ENCODE results near the gene PKDCC.

PKDCC gene

DNA sequence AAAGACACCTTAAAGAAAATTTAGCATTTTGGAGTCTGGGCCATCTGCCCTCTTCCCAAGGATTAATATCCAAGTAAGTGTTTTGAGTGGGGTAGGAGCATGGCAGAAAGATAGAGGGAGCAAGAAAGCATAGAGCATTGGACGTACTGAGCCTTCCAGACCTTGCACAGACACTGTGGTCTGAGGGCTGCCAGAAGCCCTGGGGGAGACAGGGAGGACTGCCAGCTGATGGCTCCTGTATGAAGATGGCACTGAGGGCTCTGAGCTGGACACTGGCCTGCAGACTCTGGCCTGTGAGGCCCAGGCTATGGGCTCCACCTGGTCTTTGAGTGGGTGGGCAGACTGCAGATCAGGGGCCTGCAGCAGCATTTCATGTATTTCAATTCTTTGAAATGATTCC is 2.9 kb upstream of the PKDCC start:
- no CpG with 5 or more reads among the region's 1 CpG for WGBS, 2 donors (ENCODE audit: extremely low coverage in 2 of 2, insufficient read length in 2 of 2, insufficient replicate concordance in 1 of 2)
- Histone ChIP-seq H2BK120ac (ENCODE audit: low read depth, low read length) (peak overlapping the region; percentile 48), H3K36me3 (replicated peaks in 1 of 2; ENCODE audit: control insufficient read depth in 2 of 2, insufficient read depth in 2 of 2, low read length in 2 of 2) (no peaks in the 10 kb centered on the region), H2BK5ac (ENCODE audit: low read length) (no peak overlapping the region), H3K27me3 (ENCODE audit: control insufficient read depth in 3 of 3, insufficient read depth in 3 of 3, low read depth in 1 of 3, low read length in 3 of 3) (no peaks in the 10 kb centered on the region), H3K4me2 (ENCODE audit: insufficient read depth, low read length, poor library complexity, severe bottlenecking) (no peak overlapping the region), H2AK5ac (ENCODE audit: low read depth, low read length) (no peak overlapping the region), H3K9ac (ENCODE audit: low read depth, low read length, poor library complexity) (no peak overlapping the region), H3K18ac (ENCODE audit: low read length) (peak overlapping the region; percentile 88), H2AFZ (ENCODE audit: low read length) (no peak overlapping the region), H2BK15ac (ENCODE audit: low read length) (no peak overlapping the region), H3K23ac (ENCODE audit: low read depth, low read length, poor library complexity) (no peak overlapping the region), H3K9me3 (replicated peaks in 1 of 2; ENCODE audit: control insufficient read depth in 2 of 2, insufficient read depth in 1 of 2, low read depth in 1 of 2, low read length in 2 of 2) (no peaks in the 10 kb centered on the region), H3K4me3 (ENCODE audit: low read length in 2 of 2) (no peak overlapping the region), H3K4ac (ENCODE audit: low read length) (no peak overlapping the region), H3K27ac (replicated peaks; ENCODE audit: low read length) (no peak overlapping the region), H2BK12ac (ENCODE audit: low read length) (peak overlapping the region; percentile 93), H3K4me1 (ENCODE audit: control insufficient read depth in 2 of 2, insufficient read depth in 1 of 2, low read depth in 1 of 2, low read length in 2 of 2) (peaks cover 23 to 38% of the 10 kb centered on the region in 2 donors), H3K14ac (ENCODE audit: low read length) (no peak overlapping the region), H4K91ac (ENCODE audit: low read depth, low read length, poor library complexity) (no peak overlapping the region), H3K79me1 (ENCODE audit: low read depth, low read length) (no peaks in the 10 kb centered on the region), H4K8ac (ENCODE audit: low read depth, low read length) (no peak overlapping the region)
- DNase-seq (ENCODE audit: low spot score) = no peak

- no peak overlapping the region for H3K9ac ChIP-seq (ENCODE audit: low read depth, low read length, poor library complexity)
- no peak overlapping the region for H2BK120ac ChIP-seq (ENCODE audit: low read depth, low read length)
- no peaks in the 10 kb centered on the region for H3K9me3 ChIP-seq (replicated peaks in 1 of 2; ENCODE audit: control insufficient read depth in 2 of 2, insufficient read depth in 1 of 2, low read depth in 1 of 2, low read length in 2 of 2)
- H3K27me3 ChIP-seq (ENCODE audit: control insufficient read depth in 3 of 3, insufficient read depth in 3 of 3, low read depth in 1 of 3, low read length in 3 of 3) = no peaks in the 10 kb centered on the region
- H2AK5ac ChIP-seq (ENCODE audit: low read depth, low read length) = no peak overlapping the region
- DNase-seq (ENCODE audit: low spot score) = no peak
- no peak overlapping the region for H3K23ac ChIP-seq (ENCODE audit: low read depth, low read length, poor library complexity)
- H3K27ac ChIP-seq (replicated peaks; ENCODE audit: low read length) = no peak overlapping the region
- no peaks in the 10 kb centered on the region for H3K79me1 ChIP-seq (ENCODE audit: low read depth, low read length)
- no peak overlapping the region for H3K4me3 ChIP-seq (ENCODE audit: low read length in 2 of 2)
- no peaks in the 10 kb centered on the region for H3K36me3 ChIP-seq (replicated peaks in 1 of 2; ENCODE audit: control insufficient read depth in 2 of 2, insufficient read depth in 2 of 2, low read length in 2 of 2)
- H3K4me2 ChIP-seq (ENCODE audit: insufficient read depth, low read length, poor library complexity, severe bottlenecking) = no peak overlapping the region
- H2BK15ac ChIP-seq (ENCODE audit: low read length) = no peak overlapping the region
- no peak overlapping the region for H2BK12ac ChIP-seq (ENCODE audit: low read length)
- H2BK5ac ChIP-seq (ENCODE audit: low read length) = no peak overlapping the region
- no peak overlapping the region for H3K18ac ChIP-seq (ENCODE audit: low read length)
- H3K4ac ChIP-seq (ENCODE audit: low read length) = no peak overlapping the region
- no peak overlapping the region for H4K91ac ChIP-seq (ENCODE audit: low read depth, low read length, poor library complexity)
- no CpG with 5 or more reads among the region's 3 CpGs for WGBS, 2 donors (ENCODE audit: extremely low coverage in 2 of 2, insufficient read length in 2 of 2, insufficient replicate concordance in 1 of 2)
- H3K4me1 ChIP-seq (ENCODE audit: control insufficient read depth in 2 of 2, insufficient read depth in 1 of 2, low read depth in 1 of 2, low read length in 2 of 2) = peaks cover 23 to 42% of the 10 kb centered on the region in 2 donors
- no peak overlapping the region for H4K8ac ChIP-seq (ENCODE audit: low read depth, low read length)
- no peak overlapping the region for H3K14ac ChIP-seq (ENCODE audit: low read length)
- H2AFZ ChIP-seq (ENCODE audit: low read length) = no peak overlapping the region
Observed at GRCh38 chr2:42045352-42045751, 2.5 kb upstream of the PKDCC start.

DNA sequence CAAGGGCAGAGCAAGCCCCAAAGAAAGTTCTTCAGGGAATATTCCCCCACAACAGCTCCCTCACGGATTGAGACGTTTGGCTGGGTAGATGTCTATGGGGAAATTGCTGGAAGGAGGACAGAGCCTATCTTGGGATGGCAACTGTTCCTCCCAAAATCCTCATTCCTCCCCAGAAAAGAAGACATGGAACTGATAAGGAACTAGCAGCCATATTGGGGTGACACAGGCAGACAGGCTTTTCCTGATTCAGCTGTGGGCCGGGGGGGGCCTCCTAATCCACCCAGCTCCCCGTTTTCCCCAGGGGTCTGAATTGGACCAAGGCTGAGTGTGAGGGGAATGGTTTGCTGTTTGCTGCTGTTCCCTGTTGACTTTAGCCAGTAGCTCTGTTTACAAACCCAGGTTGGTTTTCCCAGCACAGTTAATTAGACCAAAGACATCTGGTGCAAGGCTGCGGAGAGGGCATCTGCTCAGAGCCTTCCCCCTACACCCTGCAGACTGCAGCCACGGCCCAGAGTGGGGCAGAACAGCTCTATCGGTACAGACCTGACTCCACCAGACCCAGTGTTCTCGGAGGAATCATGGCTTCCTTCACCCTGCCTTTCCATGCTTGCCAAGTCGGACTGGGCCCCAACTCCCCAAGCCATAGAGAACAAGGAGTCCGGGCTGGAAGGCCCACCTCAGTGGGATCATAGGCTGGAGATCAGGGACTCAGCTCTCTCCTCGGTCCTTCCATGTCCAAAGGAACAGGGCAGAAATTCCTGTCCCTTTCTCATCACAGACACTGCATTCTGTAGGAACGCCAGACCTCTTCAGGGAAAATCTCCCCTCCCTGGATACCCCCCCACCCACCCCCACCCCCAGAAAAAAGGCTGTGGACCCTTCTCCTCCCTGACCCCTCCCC is 1.7 kb upstream of the PKDCC start:
- peak overlapping the region; percentile 21 for H2AK5ac ChIP-seq (ENCODE audit: low read depth, low read length)
- peak overlapping the region; percentile 95 for H3K27ac ChIP-seq (replicated peaks; ENCODE audit: low read length)
- WGBS, 2 donors (ENCODE audit: extremely low coverage in 2 of 2, insufficient read length in 2 of 2, insufficient replicate concordance in 1 of 2) = no CpG with 5 or more reads among the region's 12 CpGs

GRCh38 chr2:42046819-42047487 is 868 bp upstream of the PKDCC start:
- Histone ChIP-seq H2AK5ac (ENCODE audit: low read depth, low read length) (peak overlapping the region; percentile 99), H3K9ac (ENCODE audit: low read depth, low read length, poor library complexity) (peak overlapping the region; percentile 95), H3K4me1 (ENCODE audit: control insufficient read depth in 2 of 2, insufficient read depth in 1 of 2, low read depth in 1 of 2, low read length in 2 of 2) (peaks cover 33 to 57% of the 10 kb centered on the region in 2 donors), H2BK5ac (ENCODE audit: low read length) (peak overlapping the region; percentile 100), H3K4me3 (ENCODE audit: low read length in 2 of 2) (peak overlapping the region; percentile 56 to 88), H3K4me2 (ENCODE audit: insufficient read depth, low read length, poor library complexity, severe bottlenecking) (peak overlapping the region; percentile 89), H3K27ac (replicated peaks; ENCODE audit: low read length) (peak overlapping the region; percentile 99), H4K91ac (ENCODE audit: low read depth, low read length, poor library complexity) (peak overlapping the region; percentile 99), H3K4ac (ENCODE audit: low read length) (peak overlapping the region; percentile 66), H3K18ac (ENCODE audit: low read length) (peak overlapping the region; percentile 99), H2BK12ac (ENCODE audit: low read length) (peak overlapping the region; percentile 87), H3K79me1 (ENCODE audit: low read depth, low read length) (no peaks in the 10 kb centered on the region), H4K8ac (ENCODE audit: low read depth, low read length) (no peak overlapping the region), H3K23ac (ENCODE audit: low read depth, low read length, poor library complexity) (peak overlapping the region; percentile 58), H3K14ac (ENCODE audit: low read length) (peak overlapping the region; percentile 95), H2BK15ac (ENCODE audit: low read length) (peak overlapping the region; percentile 93), H3K36me3 (replicated peaks in 1 of 2; ENCODE audit: control insufficient read depth in 2 of 2, insufficient read depth in 2 of 2, low read length in 2 of 2) (peaks cover 0 to 4% of the 10 kb centered on the region in 2 donors), H2AFZ (ENCODE audit: low read length) (peak overlapping the region; percentile 91), H3K27me3 (ENCODE audit: control insufficient read depth in 3 of 3, insufficient read depth in 3 of 3, low read depth in 1 of 3, low read length in 3 of 3) (no peaks in the 10 kb centered on the region), H3K9me3 (replicated peaks in 1 of 2; ENCODE audit: control insufficient read depth in 2 of 2, insufficient read depth in 1 of 2, low read depth in 1 of 2, low read length in 2 of 2) (no peaks in the 10 kb centered on the region), H2BK120ac (ENCODE audit: low read depth, low read length) (peak overlapping the region; percentile 100)
- WGBS, 2 donors (ENCODE audit: extremely low coverage in 2 of 2, insufficient read length in 2 of 2, insufficient replicate concordance in 1 of 2) = no CpG with 5 or more reads among the region's 39 CpGs
- peak; percentile 95 for DNase-seq (ENCODE audit: low spot score)

More for the DNA sequence above, 1.7 kb upstream of the PKDCC start:
- Histone ChIP-seq H3K4me2 (ENCODE audit: insufficient read depth, low read length, poor library complexity, severe bottlenecking) (peak overlapping the region; percentile 59), H2BK12ac (ENCODE audit: low read length) (peak overlapping the region; percentile 42), H2BK15ac (ENCODE audit: low read length) (no peak overlapping the region), H3K36me3 (replicated peaks in 1 of 2; ENCODE audit: control insufficient read depth in 2 of 2, insufficient read depth in 2 of 2, low read length in 2 of 2) (no peaks in the 10 kb centered on the region), H3K4me3 (ENCODE audit: low read length in 2 of 2) (peak overlapping the region; percentile 55 to 56), H3K23ac (ENCODE audit: low read depth, low read length, poor library complexity) (peak overlapping the region; percentile 8), H3K4me1 (ENCODE audit: control insufficient read depth in 2 of 2, insufficient read depth in 1 of 2, low read depth in 1 of 2, low read length in 2 of 2) (peaks cover 26 to 49% of the 10 kb centered on the region in 2 donors), H2BK120ac (ENCODE audit: low read depth, low read length) (no peak overlapping the region), H4K91ac (ENCODE audit: low read depth, low read length, poor library complexity) (no peak overlapping the region), H4K8ac (ENCODE audit: low read depth, low read length) (peak overlapping the region; percentile 68), H3K14ac (ENCODE audit: low read length) (no peak overlapping the region), H3K18ac (ENCODE audit: low read length) (peak overlapping the region; percentile 93), H2BK5ac (ENCODE audit: low read length) (peak overlapping the region; percentile 27), H3K79me1 (ENCODE audit: low read depth, low read length) (no peaks in the 10 kb centered on the region), H3K27me3 (ENCODE audit: control insufficient read depth in 3 of 3, insufficient read depth in 3 of 3, low read depth in 1 of 3, low read length in 3 of 3) (no peaks in the 10 kb centered on the region), H3K4ac (ENCODE audit: low read length) (no peak overlapping the region), H2AFZ (ENCODE audit: low read length) (peak overlapping the region; percentile 16), H3K9ac (ENCODE audit: low read depth, low read length, poor library complexity) (no peak overlapping the region), H3K9me3 (replicated peaks in 1 of 2; ENCODE audit: control insufficient read depth in 2 of 2, insufficient read depth in 1 of 2, low read depth in 1 of 2, low read length in 2 of 2) (no peaks in the 10 kb centered on the region)
- no peak for DNase-seq (ENCODE audit: low spot score)

Measured in neuronal stem cell (in vitro differentiated cells).